Bronchial epithelial cell (primary cell): Measurements from ENCODE around the gene CIITA. TPM values are rescaled to one million over a fixed set of nuclear protein-coding genes. Genes with fewer than 3 reads are reported as not detected.

ENCODE experiments used
- DNase-seq: peaks from one replicate; pipeline ENCODE4 v3.0.0-alpha.2; 2010; ENCODE audit warnings: low read depth
- FAIRE-seq: peaks from 2 replicates; lab custom pipeline; 2011; peaks lifted over from hg19 to GRCh38; lab: Jason Lieb, UNC
- H3K27me3 ChIP-seq: 2 replicates; pipeline ENCODE4 v1.5.1; 2011; ENCODE audit warnings: low read length; ENCODE audit not compliant: control insufficient read depth, insufficient read depth
- H3K36me3 ChIP-seq: 2 replicates; pipeline ENCODE4 v1.5.1; 2011; ENCODE audit warnings: low read length; ENCODE audit not compliant: control insufficient read depth, insufficient read depth
- H3K4me3 ChIP-seq: 2 replicates; pipeline ENCODE4 v1.5.1; 2011; ENCODE audit warnings: mild to moderate bottlenecking, low read depth, low read length, control low read depth
- total RNA-seq: library from RNA; depleted of rRNA; stranded (reverse); fragments of >200 nt; gene quantifications from 2 replicates; pipeline ENCODE4 v1.2.1, GENCODE V29; 2014
- TF ChIP-seq, protein P1 (sequence below): IDR thresholded peaks from 2 replicates; pipeline ENCODE4 v1.5.1; 2011; ENCODE audit warnings: mild to moderate bottlenecking, moderate library complexity, low read length, control low read depth, inconsistent platforms; ENCODE audit not compliant: insufficient read depth, severe bottlenecking

CIITA gene
- total RNA-seq, 1 donor from 2014 or later: not detected

DNA sequence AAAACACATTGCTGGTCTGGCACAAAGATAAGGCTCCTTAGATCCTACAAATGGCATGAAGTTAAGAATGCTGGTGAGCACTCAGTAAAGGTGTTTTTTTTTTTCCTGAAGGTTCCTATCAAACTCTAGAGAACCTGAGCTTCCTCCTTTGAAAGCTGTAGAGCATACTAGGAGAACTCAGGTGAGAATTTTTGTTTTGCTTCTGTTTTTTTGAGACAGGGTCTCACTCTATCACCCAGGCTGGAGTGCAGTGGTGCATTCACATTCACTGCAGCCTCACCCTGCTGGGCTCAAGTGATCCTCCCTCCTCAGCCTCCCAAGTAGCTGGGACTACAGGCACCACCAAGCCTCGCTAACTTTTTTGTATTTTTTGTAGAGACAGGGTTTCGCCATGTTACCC is 21.0 kb upstream of the CIITA start:
- H3K36me3 ChIP-seq: no peaks in the 10 kb centered on the region
- no peaks in the 10 kb centered on the region for H3K27me3 ChIP-seq
- no peak for DNase-seq
- no peak for FAIRE-seq
- H3K4me3 ChIP-seq: no peak overlapping the region
- TF ChIP-seq, protein P1, sequence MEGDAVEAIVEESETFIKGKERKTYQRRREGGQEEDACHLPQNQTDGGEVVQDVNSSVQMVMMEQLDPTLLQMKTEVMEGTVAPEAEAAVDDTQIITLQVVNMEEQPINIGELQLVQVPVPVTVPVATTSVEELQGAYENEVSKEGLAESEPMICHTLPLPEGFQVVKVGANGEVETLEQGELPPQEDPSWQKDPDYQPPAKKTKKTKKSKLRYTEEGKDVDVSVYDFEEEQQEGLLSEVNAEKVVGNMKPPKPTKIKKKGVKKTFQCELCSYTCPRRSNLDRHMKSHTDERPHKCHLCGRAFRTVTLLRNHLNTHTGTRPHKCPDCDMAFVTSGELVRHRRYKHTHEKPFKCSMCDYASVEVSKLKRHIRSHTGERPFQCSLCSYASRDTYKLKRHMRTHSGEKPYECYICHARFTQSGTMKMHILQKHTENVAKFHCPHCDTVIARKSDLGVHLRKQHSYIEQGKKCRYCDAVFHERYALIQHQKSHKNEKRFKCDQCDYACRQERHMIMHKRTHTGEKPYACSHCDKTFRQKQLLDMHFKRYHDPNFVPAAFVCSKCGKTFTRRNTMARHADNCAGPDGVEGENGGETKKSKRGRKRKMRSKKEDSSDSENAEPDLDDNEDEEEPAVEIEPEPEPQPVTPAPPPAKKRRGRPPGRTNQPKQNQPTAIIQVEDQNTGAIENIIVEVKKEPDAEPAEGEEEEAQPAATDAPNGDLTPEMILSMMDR: no peak

DNA sequence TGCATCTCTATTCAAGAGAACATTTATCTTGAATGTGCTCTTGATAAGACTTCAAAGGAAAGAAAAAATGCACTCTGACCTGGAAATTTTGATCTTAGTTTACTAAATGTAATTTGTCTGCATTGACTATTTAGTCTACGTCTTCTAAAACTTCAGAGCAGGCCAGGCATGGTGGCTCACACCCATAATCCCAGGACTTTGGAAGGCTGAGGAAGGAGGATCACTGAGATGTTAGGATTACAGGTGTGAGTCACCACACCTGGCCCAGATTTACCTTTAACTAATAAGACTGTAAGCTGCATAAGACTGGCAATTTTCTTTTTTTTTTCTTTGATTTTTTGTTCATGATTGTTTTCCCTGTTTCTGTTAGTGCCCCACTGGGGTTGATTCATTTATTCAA is 18.8 kb upstream of the CIITA start:
- TF ChIP-seq, protein P1: no peak
- no peaks in the 10 kb centered on the region for H3K36me3 ChIP-seq
- peak; percentile 21 for DNase-seq
- no peak overlapping the region for H3K4me3 ChIP-seq
- H3K27me3 ChIP-seq: no peaks in the 10 kb centered on the region
- FAIRE-seq: no peak

DNA sequence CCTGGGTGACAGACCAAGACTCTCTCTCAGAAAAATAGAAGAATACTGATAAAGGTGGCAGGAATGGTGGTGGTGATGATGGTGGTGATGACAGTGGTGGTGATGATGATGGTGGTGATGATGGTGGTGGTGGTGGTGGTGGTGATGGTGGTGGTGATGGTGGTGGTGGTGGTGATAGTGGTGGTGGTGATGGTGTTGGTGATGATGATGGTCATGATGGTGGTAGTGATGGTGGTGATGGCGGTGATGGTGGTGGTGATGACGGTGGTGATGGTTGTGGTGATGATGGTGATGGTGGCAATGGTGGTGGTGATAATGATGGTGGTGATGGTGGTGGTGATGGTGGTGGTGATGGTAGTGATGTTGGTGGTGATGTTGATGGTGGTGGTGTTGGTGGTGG is 18.0 kb upstream of the CIITA start:
- H3K27me3 ChIP-seq: no peaks in the 10 kb centered on the region
- FAIRE-seq: no peak
- TF ChIP-seq, protein P1: no peak

DNA sequence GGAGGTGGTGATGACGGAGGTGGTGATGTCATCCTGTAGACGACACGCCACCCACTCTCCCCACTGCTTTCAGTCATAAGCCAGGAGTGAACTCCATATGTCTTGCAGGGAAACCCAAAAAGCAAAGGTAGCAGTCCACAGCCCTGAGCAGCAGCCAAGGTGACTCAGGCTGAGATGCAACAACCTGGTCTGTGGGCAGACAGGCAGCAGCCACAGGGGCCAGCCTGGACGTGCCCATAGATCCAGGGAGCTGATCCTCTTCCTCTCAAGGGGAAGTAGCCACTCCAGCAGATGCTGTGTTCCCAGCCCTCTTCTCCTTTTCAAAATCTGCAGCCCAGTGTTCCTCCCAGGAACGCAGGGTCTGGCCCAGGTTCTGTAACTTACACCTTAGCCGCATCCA is 17.3 kb upstream of the CIITA start:
- TF ChIP-seq, protein P1: no peak
- FAIRE-seq (peak; percentile 40), DNase-seq (peak; percentile 87)

More for the DNA sequence above, 18.0 kb upstream of the CIITA start:
- Histone ChIP-seq H3K36me3 (no peaks in the 10 kb centered on the region), H3K4me3 (no peak overlapping the region)
- no peak for DNase-seq

DNA sequence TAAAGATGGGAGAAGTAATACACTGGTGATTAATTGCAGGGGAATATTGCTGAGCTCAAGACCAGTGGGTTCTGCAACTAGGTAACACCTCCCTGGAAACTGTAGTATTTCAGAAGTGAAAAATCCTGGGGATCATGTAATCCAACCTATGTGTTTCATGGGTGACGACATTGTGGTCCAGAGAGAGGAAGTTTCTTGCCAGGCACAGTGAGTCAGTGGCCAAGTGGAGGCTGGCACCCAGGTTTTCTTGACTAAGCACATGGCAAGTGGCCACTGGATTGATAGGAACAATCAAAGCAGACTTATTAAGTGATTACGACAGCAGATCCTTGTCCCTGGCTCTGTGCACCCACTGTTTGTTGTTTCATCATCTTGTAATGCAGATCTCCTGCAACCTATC is 14.6 kb upstream of the CIITA start:
- H3K4me3 ChIP-seq: no peak overlapping the region
- no peaks in the 10 kb centered on the region for H3K27me3 ChIP-seq
- DNase-seq: peak; percentile 99
- FAIRE-seq: peak; percentile 81
- TF ChIP-seq, protein P1: no peak
- H3K36me3 ChIP-seq: no peaks in the 10 kb centered on the region

More for the DNA sequence above, 17.3 kb upstream of the CIITA start:
- no peak overlapping the region for H3K4me3 ChIP-seq
- no peaks in the 10 kb centered on the region for H3K27me3 ChIP-seq
- no peaks in the 10 kb centered on the region for H3K36me3 ChIP-seq
